T-helper 17 cell (primary cell): ENCODE data around the gene MCC. TPM values are rescaled to one million over a fixed set of nuclear protein-coding genes. Genes with fewer than 3 reads are reported as not detected.

Experiments
- ATAC-seq: fragments of 150-1000 bp; cut with Tn5 transposase; 2 replicates; pipeline ENCODE4 v1.10.0; 2021; ENCODE audit warnings: mild to moderate bottlenecking, moderate library complexity
- DNase-seq, 3 donors: peaks; one replicate each; pipeline versions ENCODE4 v3.0.0 to v3.0.0-alpha.2; 2020 to 2021
- H3K9me3 ChIP-seq: one replicate; pipeline ENCODE4 v1.7.0; 2013; ENCODE audit warnings: low read length, mild to moderate bottlenecking; ENCODE audit not compliant: control insufficient read depth, poor library complexity, severe bottlenecking
- H3K27ac Mint-ChIP-seq: one replicate; pipeline ENCODE4 v1.8.0; 2022; ENCODE audit warnings: mild to moderate bottlenecking, moderate library complexity, mixed read lengths
- H3K27me3 Mint-ChIP-seq: one replicate; pipeline ENCODE4 v1.8.0; 2022; ENCODE audit warnings: mixed read lengths
- H3K36me3 Mint-ChIP-seq: one replicate; pipeline ENCODE4 v1.8.0; 2022; ENCODE audit warnings: low read depth, mixed read lengths
- H3K4me1 Mint-ChIP-seq: one replicate; pipeline ENCODE4 v1.8.0; 2022; ENCODE audit warnings: mild to moderate bottlenecking, mixed read lengths
- H3K4me3 Mint-ChIP-seq: one replicate; pipeline ENCODE4 v1.8.0; 2022; ENCODE audit warnings: mild to moderate bottlenecking, moderate library complexity, mixed read lengths
- total RNA-seq, 4 donors: library from RNA in 2 of 4; stranded (reverse) in 2 of 4; gene quantifications; one replicate each; pipeline ENCODE4 v1.2.3 and lab custom pipeline; 2022 to 2026

The MCC gene
- total RNA-seq, 2 donors from 2014 or later, result 2.2 to 4.4 TPM

GRCh38 chr5:113056988-113057387 lies 431.3 kb downstream of the MCC start:
- H3K27me3 Mint-ChIP-seq, result no peaks in the 10 kb centered on the region
- no peak overlapping the region for H3K27ac Mint-ChIP-seq
- no peaks in the 10 kb centered on the region for H3K9me3 ChIP-seq
- ATAC-seq (no peak), DNase-seq (no peak)
- H3K36me3 Mint-ChIP-seq, result peaks cover 4% of the 10 kb centered on the region
- H3K4me3 Mint-ChIP-seq, result no peak overlapping the region
- H3K4me1 Mint-ChIP-seq, result peaks cover 17% of the 10 kb centered on the region

GRCh38 chr5:113054899-113055298 lies 433.4 kb downstream of the MCC start:
- Mint-ChIP-seq H3K36me3 (peaks cover 7% of the 10 kb centered on the region), H3K27ac (no peak overlapping the region), H3K27me3 (no peaks in the 10 kb centered on the region), H3K4me3 (no peak overlapping the region), H3K4me1 (peaks cover 21% of the 10 kb centered on the region)
- no peaks in the 10 kb centered on the region for H3K9me3 ChIP-seq
- ATAC-seq, result no peak
- DNase-seq, result no peak

GRCh38 chr5:113053511-113053995 lies 434.7 kb downstream of the MCC start:
- ATAC-seq (no peak), DNase-seq (no peak)
- no peak overlapping the region for H3K4me3 Mint-ChIP-seq
- peaks cover 19% of the 10 kb centered on the region for H3K4me1 Mint-ChIP-seq
- H3K9me3 ChIP-seq, result no peaks in the 10 kb centered on the region
- H3K27ac Mint-ChIP-seq, result no peak overlapping the region
- no peaks in the 10 kb centered on the region for H3K27me3 Mint-ChIP-seq
- H3K36me3 Mint-ChIP-seq, result peaks cover 5% of the 10 kb centered on the region

- H3K9me3 ChIP-seq, result no peaks in the 10 kb centered on the region
- Mint-ChIP-seq H3K27ac (peak overlapping the region; percentile 37), H3K36me3 (peaks cover 4% of the 10 kb centered on the region), H3K4me1 (peaks cover 18% of the 10 kb centered on the region), H3K27me3 (no peaks in the 10 kb centered on the region), H3K4me3 (no peak overlapping the region)
- no peak for DNase-seq
- no peak for ATAC-seq
Measured at GRCh38 chr5:113052041-113052795, 436.0 kb downstream of the MCC start.

GRCh38 chr5:113050721-113051382 lies 437.4 kb downstream of the MCC start:
- peaks cover 3% of the 10 kb centered on the region for H3K36me3 Mint-ChIP-seq
- H3K27me3 Mint-ChIP-seq, result no peaks in the 10 kb centered on the region
- peaks cover 13% of the 10 kb centered on the region for H3K4me1 Mint-ChIP-seq
- no peak overlapping the region for H3K4me3 Mint-ChIP-seq
- peak overlapping the region; percentile 62 for H3K27ac Mint-ChIP-seq
- H3K9me3 ChIP-seq, result no peaks in the 10 kb centered on the region
- ATAC-seq, result peak; percentile 54
- DNase-seq, result no peak

GRCh38 chr5:113048931-113049330 lies 439.3 kb downstream of the MCC start:
- DNase-seq, result no peak
- Mint-ChIP-seq H3K36me3 (peaks cover 3% of the 10 kb centered on the region), H3K27me3 (no peaks in the 10 kb centered on the region), H3K4me3 (no peak overlapping the region), H3K4me1 (peaks cover 13% of the 10 kb centered on the region), H3K27ac (no peak overlapping the region)
- no peaks in the 10 kb centered on the region for H3K9me3 ChIP-seq
- no peak for ATAC-seq

- Mint-ChIP-seq H3K4me1 (peaks cover 13% of the 10 kb centered on the region), H3K27me3 (no peaks in the 10 kb centered on the region), H3K36me3 (peaks cover 3% of the 10 kb centered on the region), H3K27ac (no peak overlapping the region), H3K4me3 (no peak overlapping the region)
- DNase-seq, result no peak
- ATAC-seq, result no peak
- no peaks in the 10 kb centered on the region for H3K9me3 ChIP-seq
Measured at GRCh38 chr5:113047733-113048652, 440.3 kb downstream of the MCC start.

- no peaks in the 10 kb centered on the region for H3K9me3 ChIP-seq
- DNase-seq (no peak), ATAC-seq (no peak)
- H3K27me3 Mint-ChIP-seq, result no peaks in the 10 kb centered on the region
- H3K27ac Mint-ChIP-seq, result no peak overlapping the region
- H3K36me3 Mint-ChIP-seq, result peaks cover 3% of the 10 kb centered on the region
- H3K4me1 Mint-ChIP-seq, result peaks cover 13% of the 10 kb centered on the region
- no peak overlapping the region for H3K4me3 Mint-ChIP-seq
Measured at GRCh38 chr5:113047234-113047633, 441.0 kb downstream of the MCC start.

GRCh38 chr5:113044776-113045465 lies 443.3 kb downstream of the MCC start:
- H3K27me3 Mint-ChIP-seq, result no peaks in the 10 kb centered on the region

GRCh38 chr5:113043491-113043931 lies 444.7 kb downstream of the MCC start:
- no peaks in the 10 kb centered on the region for H3K9me3 ChIP-seq
- Mint-ChIP-seq H3K4me3 (no peak overlapping the region), H3K4me1 (peaks cover 3% of the 10 kb centered on the region), H3K36me3 (no peaks in the 10 kb centered on the region), H3K27ac (no peak overlapping the region), H3K27me3 (no peaks in the 10 kb centered on the region)
- ATAC-seq, result no peak
- no peak for DNase-seq

More at GRCh38 chr5:113044776-113045465, 443.3 kb downstream of the MCC start:
- Mint-ChIP-seq H3K27ac (no peak overlapping the region), H3K4me3 (peak overlapping the region; percentile 36), H3K4me1 (peaks cover 3% of the 10 kb centered on the region), H3K36me3 (no peaks in the 10 kb centered on the region)
- DNase-seq (no peak), ATAC-seq (no peak)
- H3K9me3 ChIP-seq, result no peaks in the 10 kb centered on the region

- no peak for DNase-seq
- Mint-ChIP-seq H3K4me1 (peaks cover 5% of the 10 kb centered on the region), H3K4me3 (no peak overlapping the region), H3K36me3 (peaks cover 3% of the 10 kb centered on the region), H3K27me3 (no peaks in the 10 kb centered on the region), H3K27ac (no peak overlapping the region)
- no peak for ATAC-seq
- no peaks in the 10 kb centered on the region for H3K9me3 ChIP-seq
Measured at GRCh38 chr5:113042491-113043243, 445.6 kb downstream of the MCC start.

- no peaks in the 10 kb centered on the region for H3K27me3 Mint-ChIP-seq
- no peak overlapping the region for H3K27ac Mint-ChIP-seq
- H3K4me3 Mint-ChIP-seq, result no peak overlapping the region
- peaks cover 3% of the 10 kb centered on the region for H3K36me3 Mint-ChIP-seq
- H3K9me3 ChIP-seq, result no peaks in the 10 kb centered on the region
- H3K4me1 Mint-ChIP-seq, result peaks cover 5% of the 10 kb centered on the region
- ATAC-seq (no peak), DNase-seq (no peak)
Measured at GRCh38 chr5:113040672-113041260, 447.5 kb downstream of the MCC start.
